Measurements from ENCODE around the gene TBCK. TPM values are rescaled to one million over a fixed set of nuclear protein-coding genes. Genes with fewer than 3 reads are reported as not detected.

The TBCK gene
- total and polyA plus RNA-seq, 2 of the 13 experiments (the other 11 are each of a cell fraction or from before 2014, with no cell fraction given), result 51.0 to 62.4 TPM

- TF ChIP-seq TFE3 (CRISPR knock-in tag; IDR thresholded peaks at IDR 0.05), result no peak
- 0 out of 2 replicates have a peak, but pooled peaks have one; percentile 30 for TF ChIP-seq YEATS4 (CRISPR knock-in tag; IDR thresholded peaks at IDR 0.05; ENCODE audit: borderline replicate concordance)
- TF ChIP-seq CENPBD1 (CRISPR knock-in tag; IDR thresholded peaks at IDR 0.05; ENCODE audit: borderline replicate concordance, low read depth), result no peak
- TF ChIP-seq NFYC (CRISPR knock-in tag; IDR thresholded peaks at IDR 0.05), result no peak
- TF ChIP-seq PAF1 (CRISPR knock-in tag; IDR thresholded peaks at IDR 0.05), result no peak
These were observed 1.0 kb downstream of the TBCK start (continued) for GRCh38 chr4:106314960-106315359.

GRCh38 chr4:106312997-106313522 is 2.9 kb downstream of the TBCK start:
- ChIA-PET CTCF (ENCODE audit: low intra/inter-chr PET ratio, low total read pairs) (no interaction called here), POLR2A (interaction anchor here (0.9 to 1.5 kb wide), 3 partner anchors 10 to 49 kb away, joined by 3 to 4 read pairs (median 3); no protein-coding TSS in a partner anchor)
- H3K79me2 ChIP-seq (ENCODE audit: insufficient read depth, low read length), result peaks cover 97% of the 10 kb centered on the region
- H3K4me1 ChIP-seq (ENCODE audit: insufficient read depth, low read length), result peaks cover 57% of the 10 kb centered on the region
- DNase-seq (ENCODE audit: low spot score) (no peak), FAIRE-seq (no peak), ATAC-seq (no peak)
- H3K4me2 ChIP-seq (ENCODE audit: low read depth, low read length), result peak overlapping the region; percentile 75
- peak overlapping the region; percentile 99 for H3K27ac ChIP-seq (ENCODE audit: extremely low read length, insufficient read depth, low read length)
- H3K9me3 ChIP-seq (ENCODE audit: low read length), result no peaks in the 10 kb centered on the region
- H3K36me3 ChIP-seq (replicated peaks in 1 of 2; ENCODE audit: control insufficient read depth in 1 of 2, insufficient read depth in 2 of 2, low read length in 2 of 2), result peaks cover 0 to 9% of the 10 kb centered on the region in 2 experiments; a peak in 3 of 5 replicates
- H3K27me3 ChIP-seq (ENCODE audit: control insufficient read depth in 1 of 2, insufficient read depth in 2 of 2, low read length in 2 of 2), result no peaks in the 10 kb centered on the region; a peak in 2 of 5 replicates
- WGBS (ENCODE audit: low lambda C conversion rate), result 49% methylated on average over 3 of the region's 3 CpGs
- peak overlapping the region; percentile 99; the same call in 1 of the 2 replicates for H3K9ac ChIP-seq (ENCODE audit: insufficient read depth, low read depth, low read length)
- peak overlapping the region; percentile 89 to 97 (median 93); a peak in 4 of 6 replicates for H3K4me3 ChIP-seq (replicated peaks in 1 of 3; ENCODE audit: insufficient read depth in 1 of 3, low read depth in 2 of 3, low read length in 3 of 3)
- H2AFZ ChIP-seq (ENCODE audit: low read length), result no peak overlapping the region
- in situ Hi-C loops (cut with HindIII; ENCODE audit: extremely low pct_ligation_motif_present, low pct_unique_long_range_greater_than_20kb), result no loop called here
- H4K20me1 ChIP-seq (ENCODE audit: insufficient read depth, low read length), result no peaks in the 10 kb centered on the region
- BruUV-seq (replicated peaks), result no TSS peak
- intact Hi-C loops (cut with micrococcal nuclease; ENCODE audit: unreplicated experiment), result loop anchor here (1.0 to 10.0 kb wide), 2 partner anchors 29 to 608 kb away; partner anchors contain the start of genes GSTCD and INTS12
- no peak for TF ChIP-seq SP2 (CRISPR knock-in tag; IDR thresholded peaks at IDR 0.05)
- no peak for TF ChIP-seq ZNF704 (CRISPR knock-in tag; IDR thresholded peaks at IDR 0.05; ENCODE audit: borderline replicate concordance)
- TF ChIP-seq ZBTB43 (CRISPR knock-in tag; conservative IDR thresholded peaks at IDR 0.05), result no peak
- TF ChIP-seq ZNF121 (CRISPR knock-in tag; IDR thresholded peaks at IDR 0.05), result peak; percentile 75
- no peak for TF ChIP-seq JARID2 (CRISPR knock-in tag; IDR thresholded peaks at IDR 0.05; ENCODE audit: insufficient replicate concordance)
- no peak for TF ChIP-seq NR1H2 (CRISPR knock-in tag; IDR thresholded peaks at IDR 0.05; ENCODE audit: borderline replicate concordance, low read depth)
- TF ChIP-seq SETDB1 (CRISPR knock-in tag; IDR thresholded peaks at IDR 0.05; ENCODE audit: borderline replicate concordance), result no peak
- TF ChIP-seq SNAI1 (CRISPR knock-in tag; IDR thresholded peaks at IDR 0.05; ENCODE audit: borderline replicate concordance), result no peak
- no peak for TF ChIP-seq ZUFSP (CRISPR knock-in tag; IDR thresholded peaks at IDR 0.05; ENCODE audit: borderline replicate concordance)
- no peak for TF ChIP-seq ZSCAN30 (CRISPR knock-in tag; IDR thresholded peaks at IDR 0.05)
- TF ChIP-seq ETV6 (CRISPR knock-in tag; conservative IDR thresholded peaks at IDR 0.05), result no peak
- TF ChIP-seq BHLHE40 (IDR thresholded peaks at IDR 0.05; ENCODE audit: low read length), result peak; percentile 56; the same call in 1 of the 2 replicates
